Mesendoderm (in vitro differentiated cells): ENCODE results near the gene ATF7IP2.

Experiments used
- DNase-seq: peaks from one replicate; pipeline ENCODE4 v3.0.0; 2013
- H2AK5ac ChIP-seq: 2 replicates; pipeline ENCODE4 v1.6.1; 2013; ENCODE audit warnings: low read length, inconsistent platforms
- H2BK120ac ChIP-seq: 2 replicates; pipeline ENCODE4 v1.6.1; 2013; ENCODE audit warnings: low read depth, mild to moderate bottlenecking, low read length, moderate library complexity, mixed read lengths
- H2BK15ac ChIP-seq: replicated peaks from 2 replicates; pipeline ENCODE4 v1.6.1; 2013; ENCODE audit warnings: low read depth, mild to moderate bottlenecking, moderate library complexity
- H2BK5ac ChIP-seq: 2 replicates; pipeline ENCODE4 v1.6.1; 2013; ENCODE audit warnings: low read length, inconsistent platforms
- H3K18ac ChIP-seq: 2 replicates; pipeline ENCODE4 v1.6.1; 2013; ENCODE audit warnings: mild to moderate bottlenecking, low read length, mixed read lengths
- H3K23ac ChIP-seq: one replicate; pipeline ENCODE4 v1.6.1; 2013; ENCODE audit warnings: low read length
- H3K27ac ChIP-seq: 2 replicates; pipeline ENCODE4 v1.5.1; 2013; ENCODE audit warnings: low read depth, mild to moderate bottlenecking, inconsistent platforms, low read length, moderate library complexity
- H3K27me3 ChIP-seq: 2 replicates; pipeline ENCODE4 v1.6.1; 2013; ENCODE audit warnings: low read length, control low read depth, mild to moderate bottlenecking, inconsistent platforms; ENCODE audit not compliant: insufficient read depth, poor library complexity
- H3K36me3 ChIP-seq: 2 replicates; pipeline ENCODE4 v1.6.1; 2013; ENCODE audit warnings: low read length, inconsistent platforms; ENCODE audit not compliant: control insufficient read depth, insufficient read depth
- H3K4ac ChIP-seq: one replicate; pipeline ENCODE4 v1.6.1; 2013; ENCODE audit warnings: low read depth, mild to moderate bottlenecking, low read length, moderate library complexity
- H3K4me1 ChIP-seq: 2 replicates; pipeline ENCODE4 v1.6.1; 2013; ENCODE audit warnings: low read depth, low read length, inconsistent platforms; ENCODE audit not compliant: control insufficient read depth
- H3K4me2 ChIP-seq: 2 replicates; pipeline ENCODE4 v1.6.1; 2013; ENCODE audit warnings: low read length
- H3K4me3 ChIP-seq: 2 replicates; pipeline ENCODE4 v1.5.1; 2013; ENCODE audit warnings: mild to moderate bottlenecking, low read length
- H3K56ac ChIP-seq: one replicate; pipeline ENCODE4 v1.6.1; 2013; ENCODE audit warnings: low read length
- H3K79me1 ChIP-seq: 2 replicates; pipeline ENCODE4 v1.6.1; 2013; ENCODE audit warnings: low read length, inconsistent platforms
- H3K79me2 ChIP-seq: 2 replicates; pipeline ENCODE4 v1.6.1; 2013; ENCODE audit warnings: mild to moderate bottlenecking, low read length; ENCODE audit not compliant: control insufficient read depth, insufficient read depth
- H3K9ac ChIP-seq: 2 replicates; pipeline ENCODE4 v1.6.1; 2013; ENCODE audit warnings: low read length, inconsistent platforms
- H4K5ac ChIP-seq: one replicate; pipeline ENCODE4 v1.6.1; 2013; ENCODE audit warnings: low read length
- H4K8ac ChIP-seq: one replicate; pipeline ENCODE4 v1.6.1; 2013; ENCODE audit warnings: low read depth, mild to moderate bottlenecking, control low read depth, low read length, moderate library complexity
- WGBS: extraction: QIAGEN DNeasy Blood & Tissue Kit; methylation state at CpG from one replicate; pipeline ENCODE4 v1.1.7; 2013; ENCODE audit warnings: low lambda C conversion rate, missing lambda C conversion rate; ENCODE audit not compliant: insufficient coverage; ENCODE audit errors: extremely low coverage; 5-methylcytosine and 5-hydroxymethylcytosine counted together

ATF7IP2 gene

DNA sequence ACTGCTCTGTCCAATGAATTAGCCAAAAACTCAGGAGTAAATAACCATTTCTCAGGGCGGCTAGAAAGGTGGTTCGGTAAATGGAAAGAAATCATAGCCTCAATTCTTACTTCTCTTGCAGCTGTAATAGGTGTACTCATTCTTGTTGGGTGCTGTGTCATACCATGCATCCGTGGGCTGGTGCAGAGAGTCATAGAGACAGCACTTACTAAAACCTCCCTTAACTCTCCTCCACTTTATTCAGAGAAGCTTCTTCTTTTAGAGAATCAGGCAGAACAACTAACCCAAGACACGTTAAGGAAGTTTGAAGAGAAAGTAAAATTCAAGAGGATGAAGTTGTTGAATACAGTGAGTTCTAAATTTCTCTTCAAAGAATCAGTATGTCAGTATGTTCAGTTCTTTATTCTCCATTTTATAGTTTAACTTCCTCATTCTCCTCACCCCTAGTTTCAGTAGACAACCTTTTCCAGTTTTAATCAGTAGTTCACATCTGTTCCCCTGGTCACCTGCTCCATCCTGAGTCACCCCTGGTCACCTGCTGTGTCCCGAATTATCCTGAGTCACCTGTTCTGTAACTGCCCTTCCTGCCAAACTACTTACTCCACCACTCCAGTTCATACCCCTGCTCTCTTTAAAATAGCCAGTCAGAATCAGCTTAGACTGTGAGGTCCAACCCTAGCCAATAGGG, 108.6 kb downstream of the ATF7IP2 start:
- no peak for DNase-seq
- Histone ChIP-seq H4K5ac (no peak overlapping the region), H2BK5ac (no peak overlapping the region), H3K36me3 (no peaks in the 10 kb centered on the region), H3K79me1 (no peaks in the 10 kb centered on the region), H3K9ac (no peak overlapping the region), H2BK120ac (no peak overlapping the region), H3K4me1 (no peaks in the 10 kb centered on the region), H3K27me3 (no peaks in the 10 kb centered on the region), H4K8ac (no peak overlapping the region), H2AK5ac (no peak overlapping the region), H2BK15ac (no peak overlapping the region), H3K79me2 (no peaks in the 10 kb centered on the region), H3K27ac (no peak overlapping the region), H3K4me3 (no peak overlapping the region), H3K23ac (no peak overlapping the region), H3K4me2 (no peak overlapping the region), H3K18ac (no peak overlapping the region), H3K56ac (no peak overlapping the region), H3K4ac (no peak overlapping the region)
- no CpG with 5 or more reads among the region's 5 CpGs for WGBS

DNA sequence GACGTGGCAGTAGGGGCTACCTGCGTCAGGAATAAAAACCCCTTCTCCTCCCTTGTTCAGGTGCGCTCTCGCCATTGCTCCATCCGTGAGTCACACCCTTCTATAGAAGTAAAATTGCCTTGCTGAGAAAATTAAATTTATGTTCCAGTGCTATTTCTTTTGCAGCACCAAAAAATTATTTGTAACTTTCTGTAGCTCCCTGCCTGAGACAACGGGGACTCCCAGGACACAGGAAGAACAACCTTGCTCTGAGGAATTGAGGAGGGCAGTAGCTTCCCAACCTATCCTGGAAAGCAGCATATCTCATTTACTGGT, 109.1 kb downstream of the ATF7IP2 start:
- no peak overlapping the region for H4K8ac ChIP-seq
- WGBS, result no CpG with 5 or more reads among the region's 6 CpGs
- H3K4me1 ChIP-seq, result no peaks in the 10 kb centered on the region
- H3K36me3 ChIP-seq, result no peaks in the 10 kb centered on the region
- no peak overlapping the region for H3K4me2 ChIP-seq
- no peak overlapping the region for H3K4ac ChIP-seq
- no peak for DNase-seq
- H3K18ac ChIP-seq, result no peak overlapping the region
- H2BK15ac ChIP-seq, result no peak overlapping the region
- H3K9ac ChIP-seq, result no peak overlapping the region
- no peak overlapping the region for H3K56ac ChIP-seq
- H3K4me3 ChIP-seq, result no peak overlapping the region
- no peaks in the 10 kb centered on the region for H3K79me1 ChIP-seq
- no peaks in the 10 kb centered on the region for H3K27me3 ChIP-seq
- no peaks in the 10 kb centered on the region for H3K79me2 ChIP-seq
- H3K27ac ChIP-seq, result no peak overlapping the region
- no peak overlapping the region for H2BK5ac ChIP-seq
- no peak overlapping the region for H4K5ac ChIP-seq
- H3K23ac ChIP-seq, result no peak overlapping the region
- no peak overlapping the region for H2AK5ac ChIP-seq
- H2BK120ac ChIP-seq, result no peak overlapping the region

- Histone ChIP-seq H3K79me1 (no peaks in the 10 kb centered on the region), H4K5ac (no peak overlapping the region), H4K8ac (no peak overlapping the region), H2AK5ac (no peak overlapping the region), H3K27me3 (no peaks in the 10 kb centered on the region), H3K18ac (no peak overlapping the region), H3K56ac (no peak overlapping the region), H3K23ac (no peak overlapping the region), H3K27ac (no peak overlapping the region), H3K9ac (no peak overlapping the region), H3K36me3 (no peaks in the 10 kb centered on the region), H3K4me2 (no peak overlapping the region), H2BK15ac (no peak overlapping the region), H2BK120ac (no peak overlapping the region), H3K4ac (no peak overlapping the region), H3K4me3 (no peak overlapping the region), H2BK5ac (no peak overlapping the region), H3K79me2 (no peaks in the 10 kb centered on the region), H3K4me1 (no peaks in the 10 kb centered on the region)
- WGBS, result no CpG with 5 or more reads among the region's 13 CpGs
- no peak for DNase-seq
These were observed 111.6 kb downstream of the ATF7IP2 start for GRCh38 chr16:10497132-10498101.

- no peak overlapping the region for H2BK120ac ChIP-seq
- no peak overlapping the region for H3K18ac ChIP-seq
- H3K23ac ChIP-seq, result no peak overlapping the region
- no peak overlapping the region for H3K27ac ChIP-seq
- H3K27me3 ChIP-seq, result no peaks in the 10 kb centered on the region
- no peak overlapping the region for H4K5ac ChIP-seq
- no peak overlapping the region for H2BK5ac ChIP-seq
- no peak overlapping the region for H2BK15ac ChIP-seq
- H3K4me3 ChIP-seq, result no peak overlapping the region
- H3K4me2 ChIP-seq, result no peak overlapping the region
- WGBS, result no CpG with 5 or more reads among the region's 3 CpGs
- H3K9ac ChIP-seq, result no peak overlapping the region
- DNase-seq, result no peak
- no peak overlapping the region for H3K56ac ChIP-seq
- H2AK5ac ChIP-seq, result no peak overlapping the region
- no peaks in the 10 kb centered on the region for H3K79me2 ChIP-seq
- peaks cover 2% of the 10 kb centered on the region for H3K4me1 ChIP-seq
- no peak overlapping the region for H4K8ac ChIP-seq
- H3K79me1 ChIP-seq, result no peaks in the 10 kb centered on the region
- no peaks in the 10 kb centered on the region for H3K36me3 ChIP-seq
- H3K4ac ChIP-seq, result no peak overlapping the region
These were observed 114.7 kb downstream of the ATF7IP2 start for GRCh38 chr16:10500582-10500981.

- no CpG with 5 or more reads among the region's 2 CpGs for WGBS
- Histone ChIP-seq H3K79me1 (no peaks in the 10 kb centered on the region), H3K36me3 (no peaks in the 10 kb centered on the region), H3K23ac (no peak overlapping the region), H4K8ac (peak overlapping the region; percentile 17), H3K79me2 (no peaks in the 10 kb centered on the region), H3K9ac (no peak overlapping the region), H3K4me1 (peaks cover 2% of the 10 kb centered on the region), H2BK5ac (no peak overlapping the region), H3K4ac (no peak overlapping the region), H3K4me3 (no peak overlapping the region), H3K56ac (no peak overlapping the region), H3K27ac (no peak overlapping the region), H3K27me3 (no peaks in the 10 kb centered on the region), H2BK15ac (no peak overlapping the region), H4K5ac (no peak overlapping the region), H2BK120ac (no peak overlapping the region), H2AK5ac (no peak overlapping the region), H3K18ac (no peak overlapping the region), H3K4me2 (no peak overlapping the region)
- peak; percentile 33 for DNase-seq
These were observed 115.3 kb downstream of the ATF7IP2 start for GRCh38 chr16:10501016-10501607.
